Measurements from ENCODE around the gene DIPK1B.

GRCh38 chr9:136764301-136764891 lies 52.0 kb downstream of the DIPK1B start, which contains the start of gene LCN15:
- TF ChIP-seq CTCF (IDR thresholded peaks at IDR 0.05) (no peak), POLR2A (IDR thresholded peaks at IDR 0.05) (no peak)
